SK-N-SH treated with all-trans-retinoic acid at 6 μM for 48 hours (cell line): ENCODE measurements around the gene DRAXIN.

Experiments
- ATAC-seq: fragments of 200-7000 bp; cut with Tn5 transposase; 3 replicates; pipeline ENCODE4 v1.9.1; 2020; ENCODE audit warnings: mild to moderate bottlenecking, moderate library complexity
- ARNTL ChIP-seq: fragments of 450-650 bp; formaldehyde crosslinking; IDR thresholded peaks from 2 replicates; pipeline ENCODE4 v1.5.0; 2020; ENCODE audit warnings: low read depth, mild to moderate bottlenecking, moderate library complexity, borderline replicate concordance
- BACH2 ChIP-seq: fragments of 250-450 bp; sonication (Bioruptor Pico); IDR thresholded peaks from 2 replicates; pipeline ENCODE4 v1.9.0; 2021; ENCODE audit warnings: mild to moderate bottlenecking, borderline replicate concordance
- CREB5 ChIP-seq: fragments of 250-450 bp; sonication (Bioruptor Pico); IDR thresholded peaks from 2 replicates; pipeline ENCODE4 v1.5.1; 2020; ENCODE audit warnings: low read depth, mild to moderate bottlenecking, moderate library complexity
- CSDC2 ChIP-seq: fragments of 250-450 bp; sonication (Bioruptor Pico); IDR thresholded peaks from 2 replicates; pipeline ENCODE4 v1.5.0; 2020; ENCODE audit warnings: mild to moderate bottlenecking, moderate library complexity
- CSRNP3 ChIP-seq: fragments of 250-450 bp; sonication (Bioruptor Pico); IDR thresholded peaks from 2 replicates; pipeline ENCODE4 v1.5.1; 2021; ENCODE audit warnings: mild to moderate bottlenecking, moderate library complexity
- ESRRG ChIP-seq: fragments of 250-450 bp; sonication (Bioruptor Pico); IDR thresholded peaks from 2 replicates; pipeline ENCODE4 v1.6.1; 2021; ENCODE audit warnings: mild to moderate bottlenecking
- GLIS3 ChIP-seq: fragments of 250-450 bp; sonication (Bioruptor Pico); IDR thresholded peaks from 2 replicates; pipeline ENCODE4 v1.5.0; 2020; ENCODE audit warnings: mild to moderate bottlenecking, moderate library complexity
- ISL1 ChIP-seq: fragments of 250-450 bp; sonication (Bioruptor Pico); IDR thresholded peaks from 2 replicates; pipeline ENCODE4 v2.1.2; 2022; ENCODE audit warnings: mild to moderate bottlenecking, moderate library complexity
- PATZ1 ChIP-seq: fragments of 250-450 bp; sonication (Bioruptor Pico); IDR thresholded peaks from 2 replicates; pipeline ENCODE4 v1.8.0; 2020; ENCODE audit warnings: mild to moderate bottlenecking, moderate library complexity, borderline replicate concordance
- POU6F1 ChIP-seq: fragments of 250-450 bp; sonication (Bioruptor Pico); IDR thresholded peaks from 2 replicates; pipeline ENCODE4 v1.8.0; 2021; ENCODE audit warnings: low read depth, mild to moderate bottlenecking, moderate library complexity, borderline replicate concordance
- PPARA ChIP-seq: fragments of 250-450 bp; sonication (Bioruptor Pico); IDR thresholded peaks from 2 replicates; pipeline ENCODE4 v1.5.0; 2020; ENCODE audit warnings: mild to moderate bottlenecking, borderline replicate concordance
- RARB ChIP-seq: fragments of 250-450 bp; sonication (Bioruptor Pico); IDR thresholded peaks from 2 replicates; pipeline ENCODE4 v1.8.0; 2021; ENCODE audit warnings: mild to moderate bottlenecking, moderate library complexity
- SNAI2 ChIP-seq: fragments of 250-450 bp; sonication (Bioruptor Pico); IDR thresholded peaks from 2 replicates; pipeline ENCODE4 v1.5.0; 2020; ENCODE audit warnings: mild to moderate bottlenecking, moderate library complexity
- TCF4 ChIP-seq: fragments of 250-450 bp; sonication (Bioruptor Pico); IDR thresholded peaks from 2 replicates; pipeline ENCODE4 v1.8.0; 2021; ENCODE audit warnings: mild to moderate bottlenecking, moderate library complexity, borderline replicate concordance
- TOX ChIP-seq: fragments of 250-450 bp; sonication (Bioruptor Pico); IDR thresholded peaks from 2 replicates; pipeline ENCODE4 v1.8.0; 2021; ENCODE audit warnings: mild to moderate bottlenecking, moderate library complexity, borderline replicate concordance
- ZC3H10 ChIP-seq: fragments of 250-450 bp; sonication (Bioruptor Pico); IDR thresholded peaks from 2 replicates; pipeline ENCODE4 v1.5.1; 2021; ENCODE audit warnings: mild to moderate bottlenecking, moderate library complexity
- ZFP3 ChIP-seq: fragments of 250-450 bp; sonication (Bioruptor Pico); IDR thresholded peaks from 2 replicates; pipeline ENCODE4 v1.5.0; 2020; ENCODE audit warnings: mild to moderate bottlenecking, moderate library complexity
- ZFP30 ChIP-seq: fragments of 450-650 bp; formaldehyde crosslinking; IDR thresholded peaks from 2 replicates; pipeline ENCODE4 v1.5.0; 2022; ENCODE audit warnings: mild to moderate bottlenecking, moderate library complexity
- ZNF565 ChIP-seq: fragments of 450-650 bp; formaldehyde crosslinking; conservative IDR thresholded peaks from 2 replicates; pipeline ENCODE4 v1.5.0; 2020; ENCODE audit warnings: low read depth, mild to moderate bottlenecking, moderate library complexity
- ZNF70 ChIP-seq: fragments of 450-650 bp; formaldehyde crosslinking; IDR thresholded peaks from 2 replicates; pipeline ENCODE4 v1.5.0; 2020; ENCODE audit warnings: mild to moderate bottlenecking, moderate library complexity

DRAXIN gene

GRCh38 chr1:11645270-11645669, 46.2 kb upstream of the DRAXIN start:
- no peak for ATAC-seq
- no peak for TF ChIP-seq CREB5
- TF ChIP-seq ZFP3 (CRISPR knock-in tag), result no peak
- TF ChIP-seq ZNF70 (CRISPR knock-in tag), result no peak
- TF ChIP-seq ESRRG (CRISPR knock-in tag), result no peak
- TF ChIP-seq GLIS3, result no peak
- TF ChIP-seq POU6F1 (CRISPR knock-in tag), result no peak
- TF ChIP-seq ZNF565, result no peak
- no peak for TF ChIP-seq RARB (CRISPR knock-in tag)
- TF ChIP-seq BACH2, result no peak
- no peak for TF ChIP-seq SNAI2
- no peak for TF ChIP-seq ARNTL (CRISPR knock-in tag)
- TF ChIP-seq ZC3H10 (CRISPR knock-in tag), result no peak
- no peak for TF ChIP-seq ZFP30
- no peak for TF ChIP-seq CSRNP3
- TF ChIP-seq ISL1 (CRISPR knock-in tag), result no peak
- no peak for TF ChIP-seq PATZ1 (CRISPR knock-in tag)

- TF ChIP-seq PATZ1 (CRISPR knock-in tag), result no peak
- no peak for TF ChIP-seq CSDC2
- TF ChIP-seq ZC3H10 (CRISPR knock-in tag), result no peak
- TF ChIP-seq SNAI2, result no peak
- TF ChIP-seq ESRRG (CRISPR knock-in tag), result no peak
- no peak for TF ChIP-seq GLIS3
- no peak for TF ChIP-seq ZNF70 (CRISPR knock-in tag)
- no peak for TF ChIP-seq TCF4 (CRISPR knock-in tag)
- no peak for TF ChIP-seq PPARA (CRISPR knock-in tag)
- TF ChIP-seq ISL1 (CRISPR knock-in tag), result no peak
- no peak for TF ChIP-seq TOX (CRISPR knock-in tag)
- ATAC-seq, result peak; percentile 83
Measured at GRCh38 chr1:11645670-11646265, 45.7 kb upstream of the DRAXIN start.

GRCh38 chr1:11646317-11646716, 45.2 kb upstream of the DRAXIN start:
- TF ChIP-seq ZFP3 (CRISPR knock-in tag) (no peak), ZNF70 (CRISPR knock-in tag) (no peak), ESRRG (CRISPR knock-in tag) (no peak), PPARA (CRISPR knock-in tag) (no peak), CSRNP3 (no peak), SNAI2 (no peak), TCF4 (CRISPR knock-in tag) (no peak), RARB (CRISPR knock-in tag) (no peak)
- ATAC-seq, result no peak
